Ureter (tissue), 1 donor: ENCODE data around the gene NMRAL1. TPM values are rescaled to one million over a fixed set of nuclear protein-coding genes. Genes with fewer than 3 reads are reported as not detected.

Experiments used
- DNase-seq: peaks from one replicate; pipeline ENCODE4 v3.0.0-alpha.2; 2020; ENCODE audit warnings: low spot score
- total RNA-seq: library from RNA; stranded (reverse); gene quantifications from one replicate; pipeline ENCODE4 v1.2.4, GENCODE V29; 2023
- donor health status: DM: yes; HTN: yes; CAD: no.

NMRAL1 gene
- total RNA-seq, 1 donor from 2014 or later = 54.5 TPM

GRCh38 chr16:4467916-4468315, 6.5 kb downstream of the NMRAL1 start:
- DNase-seq = no peak

- no peak for DNase-seq
These were observed 8.2 kb downstream of the NMRAL1 start for GRCh38 chr16:4465977-4466779.

- DNase-seq = no peak
These were observed 10.8 kb downstream of the NMRAL1 start for GRCh38 chr16:4463522-4464163.

- no peak for DNase-seq
These were observed 13.0 kb downstream of the NMRAL1 start for GRCh38 chr16:4461250-4462085.

GRCh38 chr16:4460936-4461249, 13.5 kb downstream of the NMRAL1 start:
- no peak for DNase-seq

GRCh38 chr16:4455951-4456350, 18.5 kb downstream of the NMRAL1 start:
- no peak for DNase-seq

GRCh38 chr16:4455081-4455480, 19.3 kb downstream of the NMRAL1 start:
- DNase-seq = no peak

- DNase-seq = no peak
These were observed 19.8 kb downstream of the NMRAL1 start for GRCh38 chr16:4454623-4455022.

GRCh38 chr16:4452674-4453073, 21.8 kb downstream of the NMRAL1 start:
- no peak for DNase-seq

- DNase-seq = no peak
These were observed 23.4 kb downstream of the NMRAL1 start for GRCh38 chr16:4450931-4451519.

- no peak for DNase-seq
These were observed 24.0 kb downstream of the NMRAL1 start for GRCh38 chr16:4450430-4450829.

GRCh38 chr16:4443986-4444385, 30.4 kb downstream of the NMRAL1 start:
- no peak for DNase-seq

- no peak for DNase-seq
These were observed 31.2 kb downstream of the NMRAL1 start for GRCh38 chr16:4443271-4443670.

GRCh38 chr16:4442371-4442770, 32.1 kb downstream of the NMRAL1 start:
- DNase-seq = no peak

- DNase-seq = no peak
These were observed 37.1 kb downstream of the NMRAL1 start for GRCh38 chr16:4437366-4437765.

- DNase-seq = no peak
These were observed 38.9 kb downstream of the NMRAL1 start for GRCh38 chr16:4435337-4436067.

- DNase-seq = no peak
These were observed 40.3 kb downstream of the NMRAL1 start for GRCh38 chr16:4433914-4434787.

- no peak for DNase-seq
These were observed 41.2 kb downstream of the NMRAL1 start for GRCh38 chr16:4433228-4433627.

- DNase-seq = no peak
These were observed 43.4 kb downstream of the NMRAL1 start for GRCh38 chr16:4431023-4431422.

GRCh38 chr16:4428500-4428899, 45.9 kb downstream of the NMRAL1 start:
- DNase-seq = no peak
